Activated gamma-delta T cell treated with Interleukin-2 at 50 U/mL for 16 hours (primary cell): Measurements from ENCODE around the gene COL27A1.

Experiments
- DNase-seq: peaks from one replicate; pipeline ENCODE4 v3.0.0-alpha.2; 2020

The COL27A1 gene

DNA sequence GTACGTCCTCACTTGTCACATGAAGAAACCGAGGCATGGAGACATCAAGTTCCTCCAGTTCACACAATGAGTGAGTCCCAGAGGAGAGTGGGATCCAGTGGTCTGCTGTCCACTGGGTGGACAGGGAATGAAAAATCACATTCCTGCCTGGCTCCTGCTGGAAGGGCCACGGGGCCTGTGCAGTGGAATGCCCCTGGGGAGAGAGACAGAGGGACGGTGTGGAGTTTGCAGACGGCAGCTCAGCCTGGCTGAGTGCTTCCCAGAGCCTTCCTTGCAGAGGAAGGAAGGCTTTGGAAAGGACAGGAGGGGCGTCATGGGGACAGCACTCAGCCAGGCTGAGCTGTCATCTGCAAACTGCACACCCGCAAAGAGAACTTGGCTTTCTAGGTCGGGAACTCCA lies 74.7 kb downstream of the COL27A1 start:
- DNase-seq = no peak

GRCh38 chr9:114231273-114231672 lies 75.9 kb downstream of the COL27A1 start:
- DNase-seq = no peak

DNA sequence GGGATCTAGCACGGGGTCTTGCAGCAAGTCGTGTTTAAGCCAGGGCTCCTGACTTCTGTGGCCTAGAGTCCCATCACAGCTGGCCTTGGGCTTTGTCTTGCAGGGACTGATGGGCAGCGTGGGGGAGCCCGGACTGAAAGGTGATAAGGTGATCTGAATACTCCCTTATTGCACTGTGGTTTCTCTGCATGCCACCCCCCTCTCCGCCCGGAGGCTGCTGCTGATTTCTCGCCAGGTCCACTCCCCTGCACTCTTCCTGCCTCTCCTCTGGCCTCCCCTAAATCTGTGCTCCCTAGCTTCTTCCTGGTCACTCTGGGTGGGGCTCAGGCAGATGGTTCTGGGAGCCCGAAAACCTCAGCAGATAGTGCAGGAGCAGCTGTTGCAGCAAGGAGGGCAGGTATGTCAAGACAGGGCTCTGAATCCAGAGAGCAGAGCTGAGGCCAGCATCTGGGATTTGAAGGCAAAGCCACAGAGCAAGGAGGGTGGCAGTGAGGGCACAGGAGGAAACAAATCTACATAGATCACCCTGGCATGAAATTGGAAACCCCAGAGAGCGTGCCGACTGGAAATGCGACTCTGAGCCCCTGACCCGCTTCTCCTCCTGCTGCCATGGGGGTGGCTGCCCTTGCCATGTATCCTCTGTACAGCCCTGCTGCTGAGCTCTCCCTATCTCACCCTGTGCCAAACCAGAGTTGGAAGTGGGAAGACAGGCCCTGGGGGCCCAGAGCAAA lies 76.5 kb downstream of the COL27A1 start:
- no peak for DNase-seq

- no peak for DNase-seq
These were observed 78.3 kb downstream of the COL27A1 start for GRCh38 chr9:114233491-114234185.

- DNase-seq = no peak
These were observed 79.8 kb downstream of the COL27A1 start for GRCh38 chr9:114235033-114235661.

GRCh38 chr9:114236391-114237138 lies 81.2 kb downstream of the COL27A1 start:
- no peak for DNase-seq

GRCh38 chr9:114237247-114237646 lies 81.9 kb downstream of the COL27A1 start:
- DNase-seq = no peak

- DNase-seq = no peak
These were observed 82.4 kb downstream of the COL27A1 start for GRCh38 chr9:114237781-114238180.

- DNase-seq = no peak
These were observed 83.1 kb downstream of the COL27A1 start for GRCh38 chr9:114238472-114238871.

DNA sequence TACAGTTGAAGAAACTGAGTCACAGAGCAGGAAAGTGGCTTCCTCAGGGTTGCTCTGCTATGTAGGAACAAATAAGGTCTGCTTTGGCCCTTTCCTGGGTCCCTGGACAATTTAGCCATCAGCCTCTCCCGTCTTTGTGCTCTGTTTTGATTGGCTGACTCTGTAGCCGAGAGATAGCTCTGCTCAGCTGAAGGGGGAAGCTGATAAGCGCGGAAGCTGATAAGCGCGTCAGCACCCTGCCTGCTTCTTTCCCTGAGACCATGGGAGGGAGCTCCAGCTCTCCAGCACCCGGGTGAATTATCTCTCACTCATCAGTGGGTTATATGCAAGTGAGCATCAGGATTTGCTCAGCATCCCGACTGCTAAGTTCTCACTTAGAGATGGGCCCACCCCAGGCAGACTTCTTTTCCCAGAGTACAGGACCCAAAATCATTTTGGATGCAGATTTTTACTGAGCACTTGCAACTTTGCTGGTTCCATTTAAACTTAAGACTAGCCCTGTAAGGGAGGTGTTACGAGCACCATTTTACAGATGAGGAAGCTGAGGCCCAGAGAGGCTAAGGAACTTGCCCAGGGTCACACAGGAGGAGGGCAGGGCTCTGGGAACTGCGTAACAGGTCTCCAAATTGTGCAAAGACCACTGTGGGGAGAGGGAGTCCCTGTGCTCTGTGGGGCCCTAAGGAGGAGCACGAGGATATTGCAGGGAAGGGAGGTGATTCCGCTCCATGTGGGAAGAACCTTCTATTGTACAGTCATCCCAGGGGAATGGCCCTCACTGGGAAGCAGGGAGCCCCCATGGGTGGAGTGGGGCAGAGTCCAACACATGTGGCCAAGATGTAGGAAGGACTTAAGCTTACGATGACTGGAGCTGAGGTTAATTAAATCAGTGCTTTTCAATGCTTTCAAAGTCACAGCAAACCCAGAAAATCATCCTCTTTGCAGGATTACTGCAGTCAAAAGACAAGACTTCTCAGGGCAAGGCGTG lies 83.8 kb downstream of the COL27A1 start:
- no peak for DNase-seq

DNA sequence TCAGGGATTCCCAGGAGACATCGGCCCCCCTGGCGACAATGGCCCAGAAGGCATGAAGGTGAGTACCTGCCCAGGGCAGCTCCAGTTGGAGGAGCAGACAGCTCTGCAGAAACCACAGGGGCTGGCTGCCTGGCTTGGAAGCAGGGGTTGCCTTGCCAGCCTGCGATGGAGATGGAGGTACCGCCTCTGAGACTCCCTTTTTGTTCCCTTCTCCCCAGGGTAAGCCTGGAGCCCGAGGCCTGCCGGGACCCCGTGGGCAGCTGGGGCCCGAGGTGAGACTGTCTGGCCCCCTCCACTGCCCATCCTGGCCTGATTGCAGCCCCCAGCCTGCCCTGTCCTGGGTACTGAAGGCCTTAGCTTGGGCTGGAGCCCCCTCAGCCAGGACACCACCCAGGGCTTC lies 84.9 kb downstream of the COL27A1 start:
- no peak for DNase-seq

- DNase-seq = no peak
These were observed 85.6 kb downstream of the COL27A1 start for GRCh38 chr9:114240647-114241558.

GRCh38 chr9:114242837-114243236 lies 87.5 kb downstream of the COL27A1 start:
- DNase-seq = no peak

GRCh38 chr9:114243240-114243639 lies 87.9 kb downstream of the COL27A1 start:
- no peak for DNase-seq

DNA sequence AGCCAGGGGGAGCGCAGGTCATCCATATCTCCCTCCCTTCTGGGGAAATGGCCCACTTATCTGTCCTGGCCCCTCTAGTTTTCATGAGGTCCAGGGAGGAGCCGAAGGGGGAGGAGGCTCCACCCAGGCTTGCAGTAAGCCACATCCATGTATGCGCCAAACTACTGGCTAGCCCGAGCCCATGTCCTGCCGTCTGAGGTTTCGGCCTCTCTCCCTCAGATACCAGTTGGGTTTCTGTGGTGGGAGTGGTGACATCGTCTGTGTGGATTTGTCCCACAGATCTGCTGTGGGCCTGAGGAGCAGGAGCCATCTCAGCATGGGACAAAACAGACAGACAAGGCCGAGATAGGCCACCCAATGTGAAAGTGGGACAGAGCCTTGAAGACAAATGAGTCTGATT lies 89.2 kb downstream of the COL27A1 start:
- DNase-seq = no peak

- DNase-seq = no peak
These were observed 91.2 kb downstream of the COL27A1 start for GRCh38 chr9:114246558-114246957.

GRCh38 chr9:114247077-114247476 lies 91.7 kb downstream of the COL27A1 start:
- no peak for DNase-seq

GRCh38 chr9:114247491-114247890 lies 92.2 kb downstream of the COL27A1 start:
- no peak for DNase-seq

GRCh38 chr9:114248299-114248707 lies 93.0 kb downstream of the COL27A1 start:
- DNase-seq = no peak

DNA sequence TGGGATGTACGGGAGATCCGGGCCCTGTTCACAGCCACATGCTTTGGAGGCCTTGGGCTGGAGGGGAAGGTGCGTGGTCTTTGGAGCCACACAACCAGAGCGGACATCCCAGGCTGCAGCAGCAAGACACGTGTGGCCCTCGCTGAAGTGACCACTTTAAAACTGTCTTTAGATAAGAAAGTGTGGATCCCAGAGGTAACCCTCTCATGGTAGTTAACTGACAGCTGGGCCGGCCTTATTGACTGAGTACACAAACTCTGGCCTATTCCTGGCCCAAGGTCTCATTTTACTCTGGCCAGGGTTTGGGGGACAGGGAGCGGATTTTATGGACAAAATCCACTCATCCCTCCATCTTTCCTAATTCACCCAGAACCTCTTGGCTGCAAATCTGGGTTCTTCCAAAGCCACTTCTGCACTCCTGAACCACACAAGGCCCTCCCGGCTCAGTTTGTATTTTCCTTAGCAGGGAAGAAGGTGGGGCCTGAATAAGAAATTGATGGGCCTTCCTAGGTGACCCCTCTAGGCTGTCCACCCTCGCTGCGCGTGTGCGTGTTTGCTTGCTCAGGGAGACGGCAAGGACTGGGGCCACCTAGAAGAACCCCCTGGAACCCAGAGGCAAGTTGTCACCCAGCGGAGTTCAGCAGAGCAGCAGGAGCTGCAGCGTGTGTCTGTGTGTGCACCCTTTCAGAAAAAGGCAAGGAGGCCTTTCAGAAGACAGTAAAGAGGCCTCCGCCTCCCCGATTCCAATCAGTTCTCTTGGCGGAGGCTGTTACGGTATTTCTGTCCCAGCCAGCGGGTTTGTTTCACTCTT lies 94.3 kb downstream of the COL27A1 start:
- no peak for DNase-seq
